NCI-H2107 treated with DMSO at 0.1 percent for 48 hours (cell line): Measurements from ENCODE around the gene ERO1B.

Experiments
- DNase-seq: peaks from one replicate; lab custom pipeline; 2025; ENCODE audit not compliant: unreplicated experiment; lab: John Stamatoyannopoulos, UW

Gene ERO1B

DNA sequence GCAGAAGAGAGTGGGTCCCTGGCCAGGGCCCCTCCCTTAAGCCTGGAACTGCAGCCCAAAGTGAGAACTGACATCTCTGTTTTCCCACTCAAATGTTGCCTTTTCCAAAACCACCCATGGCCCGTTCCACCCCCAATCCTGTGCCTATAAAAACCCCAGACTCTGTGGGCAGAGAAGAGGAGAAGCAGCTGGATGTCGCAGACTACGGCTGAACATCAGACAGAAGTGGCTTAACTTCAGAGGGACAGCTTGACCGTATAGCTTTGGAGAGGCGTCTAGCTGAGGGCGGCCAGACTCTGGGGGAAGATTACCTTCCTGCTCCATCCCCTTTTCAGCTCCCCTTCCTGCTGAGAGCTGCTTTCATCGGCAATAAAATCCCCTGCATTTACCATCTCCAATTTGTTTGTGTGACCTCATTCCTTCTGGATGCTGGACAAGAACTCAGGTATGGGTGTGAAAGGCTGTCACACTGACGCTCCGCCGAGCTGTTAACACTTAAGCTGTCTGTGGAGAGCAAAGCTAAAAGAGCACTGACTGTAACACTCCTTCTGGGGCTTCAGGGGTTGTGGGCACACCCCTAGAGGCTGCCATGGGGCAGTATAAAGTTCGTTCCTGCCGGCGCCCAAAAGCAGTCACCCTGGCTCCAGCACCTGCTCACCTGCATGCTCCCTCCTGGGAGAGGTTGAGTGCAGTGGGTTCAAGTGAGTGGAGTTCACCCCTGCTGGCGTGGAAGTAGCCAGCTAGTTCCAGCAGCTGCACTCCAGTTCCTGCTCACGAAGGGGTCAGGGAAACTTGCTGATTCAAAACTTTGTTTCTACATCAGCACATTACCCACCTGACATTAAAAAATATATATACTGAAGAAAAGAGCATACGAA is 19.6 kb upstream of the ERO1B start:
- peak; percentile 78 for DNase-seq

- no peak for DNase-seq
Observed at GRCh38 chr1:236297161-236297560, 15.4 kb upstream of the ERO1B start.

- no peak for DNase-seq
Observed at GRCh38 chr1:236292425-236292824, 10.7 kb upstream of the ERO1B start.

GRCh38 chr1:236289492-236290131 is 7.9 kb upstream of the ERO1B start:
- no peak for DNase-seq

- no peak for DNase-seq
Observed at GRCh38 chr1:236288620-236288976, 6.8 kb upstream of the ERO1B start.

DNA sequence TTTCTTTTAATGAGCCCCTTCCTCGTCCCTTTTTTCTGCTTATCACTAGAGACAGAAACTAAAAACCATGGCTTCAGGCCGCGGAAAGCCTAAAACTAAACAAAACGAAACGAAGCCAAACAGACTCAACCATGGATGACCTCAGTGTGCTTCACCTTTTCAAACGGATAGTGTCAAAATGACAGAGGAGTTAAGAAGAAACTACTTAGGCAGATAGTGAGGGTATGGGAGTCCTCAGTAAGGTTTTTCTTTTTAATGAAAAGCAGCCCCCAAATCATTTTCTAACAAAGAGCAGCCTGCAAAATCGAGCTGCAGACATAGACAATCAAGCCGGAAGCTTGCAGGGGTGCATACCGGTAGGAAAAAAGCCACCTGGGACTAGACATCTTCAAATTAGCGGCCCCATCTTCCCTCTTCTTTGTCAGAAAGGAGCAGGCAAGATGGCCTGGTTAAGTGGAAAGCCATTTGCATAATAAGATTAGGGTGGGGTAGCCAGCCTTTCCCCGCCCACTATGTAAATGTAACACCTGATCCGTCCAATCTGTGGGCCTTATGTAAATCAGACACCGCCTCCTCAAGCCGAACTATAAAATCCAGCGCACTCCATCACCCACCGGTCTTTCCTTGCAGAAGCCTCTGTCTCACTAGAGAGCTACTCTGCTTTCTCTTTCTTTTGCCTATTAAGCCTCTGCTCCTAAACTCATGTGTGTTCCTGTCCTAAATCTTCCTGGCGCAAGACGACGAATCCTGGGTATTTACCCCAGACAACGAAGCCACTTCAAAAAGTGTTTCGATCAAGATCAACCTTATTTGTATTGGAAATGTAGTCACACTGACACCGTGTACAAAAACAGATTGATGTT is 6.2 kb upstream of the ERO1B start:
- no peak for DNase-seq

DNA sequence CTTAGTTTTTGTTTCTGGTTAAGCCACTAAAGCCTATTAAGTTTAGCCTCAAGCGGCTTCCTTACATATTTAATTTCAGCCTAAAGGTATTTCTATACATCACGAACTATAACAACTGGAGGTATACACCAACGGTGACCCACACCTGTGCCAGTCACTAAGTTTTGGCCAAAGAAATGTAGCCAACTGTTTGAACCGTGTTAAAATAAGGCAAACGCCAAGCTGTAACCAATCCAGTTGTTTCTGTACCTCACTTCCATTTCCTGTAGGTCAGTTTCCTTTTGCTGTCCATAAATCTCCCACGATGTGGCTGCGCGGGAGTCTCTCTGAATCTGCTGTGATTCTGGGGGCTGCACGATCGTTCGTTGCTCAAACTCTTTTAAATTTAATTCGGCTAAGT is 5.6 kb upstream of the ERO1B start:
- no peak for DNase-seq

DNA sequence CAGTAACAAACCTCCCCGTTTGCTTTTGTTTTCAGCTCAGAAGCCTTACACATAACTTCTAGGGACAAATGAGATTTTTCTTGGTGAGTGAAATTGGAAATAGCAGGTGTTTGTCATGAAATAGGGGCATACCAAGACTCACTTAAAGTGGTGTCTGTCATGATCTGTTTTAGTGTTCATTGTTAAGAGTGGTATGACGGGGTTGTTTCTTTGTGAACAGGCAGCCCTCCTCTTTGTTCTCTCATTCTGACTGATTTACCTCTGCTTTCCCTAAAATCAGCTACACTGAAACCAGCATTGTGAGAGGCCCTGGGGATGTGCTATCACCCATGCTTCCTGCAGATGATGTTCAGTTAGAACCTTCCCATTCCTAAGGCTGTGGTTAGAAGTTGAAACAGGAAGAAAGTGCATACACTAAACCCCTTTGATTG is 2.5 kb upstream of the ERO1B start:
- no peak for DNase-seq

- no peak for DNase-seq
Observed at GRCh38 chr1:236282719-236283118, 961 bp upstream of the ERO1B start.

DNA sequence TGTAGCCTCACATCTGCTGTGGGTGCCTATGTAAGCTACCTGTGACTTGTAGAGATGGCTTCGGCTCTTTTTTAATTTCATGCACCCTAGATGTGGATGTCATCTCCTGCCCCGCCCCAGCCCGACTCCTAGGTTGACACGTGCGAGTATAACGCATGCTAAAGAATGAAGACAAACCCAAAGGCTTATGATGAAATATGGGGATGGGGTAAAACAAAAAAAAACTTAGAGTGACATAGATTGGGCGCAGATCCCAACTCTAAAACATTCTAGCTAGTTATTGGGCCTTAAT is 613 bp upstream of the ERO1B start:
- DNase-seq, result no peak

GRCh38 chr1:236281198-236281653 is 532 bp downstream of the ERO1B start:
- peak; percentile 40 for DNase-seq

DNA sequence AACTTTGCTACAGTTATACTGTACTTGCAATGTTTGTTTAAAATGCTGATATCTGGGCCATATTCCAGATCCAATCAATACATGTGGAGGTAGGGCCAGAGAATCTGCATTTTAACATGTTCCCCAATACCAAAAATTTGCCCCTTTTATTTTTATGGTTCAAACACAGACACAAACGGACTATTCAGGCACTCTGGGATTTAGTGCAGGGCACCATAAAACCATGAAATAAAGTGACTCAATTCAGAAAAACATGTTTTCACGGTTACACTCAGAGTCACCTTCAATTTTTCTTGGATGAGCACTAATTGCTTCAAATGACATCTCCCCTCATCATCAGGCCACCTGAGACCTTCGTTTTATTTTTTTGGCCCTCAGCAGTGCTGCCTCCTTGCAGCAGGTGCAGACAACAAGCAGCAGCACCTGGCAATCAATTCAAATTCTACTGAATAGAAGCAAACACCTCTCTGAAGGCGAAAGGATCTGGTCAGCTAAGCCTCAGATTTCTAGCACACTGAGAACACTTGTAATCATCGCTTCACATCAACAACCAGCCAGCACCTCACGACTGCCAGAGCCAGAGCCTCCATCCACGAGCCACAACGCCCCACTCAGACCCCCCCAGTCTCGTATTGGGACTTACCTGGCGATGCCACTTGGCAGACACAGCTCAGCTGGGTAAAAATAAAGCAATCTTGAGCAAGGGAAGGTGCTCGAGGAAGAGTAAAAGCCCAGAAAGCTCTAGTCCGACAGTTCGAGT is 1.1 kb downstream of the ERO1B start:
- DNase-seq, result peak; percentile 97

- no peak for DNase-seq
Observed at GRCh38 chr1:236275586-236275985, 6.2 kb downstream of the ERO1B start.

DNA sequence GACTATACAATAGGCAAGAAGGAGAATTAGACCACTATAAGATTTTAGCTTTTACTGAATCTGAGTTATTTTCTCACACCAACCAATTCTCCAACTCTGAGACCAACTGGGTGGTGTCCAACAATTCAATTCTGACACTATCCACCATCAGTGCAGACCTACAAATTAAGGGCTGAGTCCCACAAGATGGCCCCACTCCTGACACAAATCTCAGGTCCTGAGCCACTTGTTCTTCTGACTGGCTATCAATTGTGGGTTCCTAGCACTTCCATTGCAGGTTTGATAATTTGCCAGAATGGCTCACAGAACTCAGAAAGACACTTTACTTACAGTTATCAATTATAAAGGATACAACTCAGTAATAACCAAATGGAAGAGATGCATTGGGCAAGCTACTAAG is 6.7 kb downstream of the ERO1B start:
- no peak for DNase-seq

DNA sequence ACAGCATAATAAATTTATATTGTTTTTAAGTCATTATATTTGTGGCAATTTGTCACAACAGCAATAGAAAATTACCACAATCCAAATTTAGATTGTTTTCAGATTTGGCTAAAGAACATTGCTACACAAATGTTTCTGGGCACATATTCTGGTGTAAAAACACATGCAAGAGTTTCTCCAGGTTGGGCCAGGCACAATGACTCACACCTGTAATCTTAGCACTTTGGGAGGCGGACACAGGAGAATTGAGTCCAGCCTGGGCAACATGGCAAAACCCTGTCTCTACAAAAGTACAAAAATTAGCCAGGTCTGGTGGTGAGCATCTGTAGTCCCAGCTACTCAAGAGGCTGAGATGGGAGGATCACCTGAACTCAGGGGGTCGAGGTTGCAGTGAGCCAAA is 8.4 kb downstream of the ERO1B start:
- DNase-seq, result no peak

GRCh38 chr1:236269439-236269838 is 12.3 kb downstream of the ERO1B start:
- DNase-seq, result no peak

DNA sequence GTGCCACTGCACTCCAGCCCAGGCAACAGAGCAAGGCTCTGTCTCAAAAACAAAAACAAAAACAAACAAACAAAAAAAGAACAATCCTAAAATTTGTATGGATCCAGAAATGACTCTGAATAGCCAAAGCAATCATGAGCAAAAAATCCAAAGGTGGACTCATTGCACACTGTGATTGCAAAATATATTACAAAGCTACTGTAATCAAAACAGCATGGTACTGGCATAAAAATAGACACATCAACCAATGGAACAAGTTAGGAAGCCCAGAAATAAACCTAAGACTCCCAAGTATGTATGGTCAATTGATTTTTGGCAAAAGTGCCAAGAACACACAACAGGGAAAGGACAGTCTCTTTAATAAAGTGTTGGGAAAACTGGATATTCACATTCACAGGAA is 19.9 kb downstream of the ERO1B start:
- DNase-seq, result no peak

DNA sequence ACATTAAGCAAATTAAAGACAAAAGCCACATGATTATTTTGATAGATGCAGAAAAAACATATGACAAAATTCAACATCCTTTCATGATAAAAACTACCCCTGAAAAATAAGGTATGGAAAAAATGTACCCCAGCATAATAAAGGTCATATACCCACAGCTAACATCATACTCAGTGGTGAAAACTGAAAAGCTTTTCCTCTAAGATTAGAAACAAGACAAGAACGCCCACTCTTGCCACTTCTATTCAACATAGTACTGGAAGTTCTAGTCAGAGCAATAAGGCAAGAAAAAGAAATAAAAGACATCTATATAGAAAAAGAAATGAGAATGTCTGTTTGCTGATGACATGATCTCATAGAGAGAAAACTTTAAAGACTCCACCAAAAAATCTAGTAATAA is 20.7 kb downstream of the ERO1B start:
- DNase-seq, result no peak

DNA sequence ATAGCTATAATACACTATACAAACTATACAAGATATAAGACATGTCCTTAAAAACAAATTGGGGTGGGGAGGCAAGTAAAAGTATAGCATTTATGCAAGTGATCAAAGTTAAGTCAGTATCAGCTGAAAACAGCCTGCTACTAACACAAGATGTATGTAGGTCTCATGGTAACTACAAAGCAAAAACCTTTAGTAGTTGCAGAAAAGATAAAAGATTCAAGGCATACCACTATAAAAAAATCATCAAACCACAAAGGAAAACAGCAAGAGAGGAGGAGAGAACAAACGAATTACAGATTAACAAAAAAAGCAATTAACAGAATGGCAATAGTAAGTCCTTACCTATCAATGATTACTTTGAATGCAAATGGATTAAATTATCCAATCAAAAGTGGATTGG is 22.7 kb downstream of the ERO1B start:
- no peak for DNase-seq

GRCh38 chr1:236258114-236258622 is 23.6 kb downstream of the ERO1B start:
- no peak for DNase-seq

DNA sequence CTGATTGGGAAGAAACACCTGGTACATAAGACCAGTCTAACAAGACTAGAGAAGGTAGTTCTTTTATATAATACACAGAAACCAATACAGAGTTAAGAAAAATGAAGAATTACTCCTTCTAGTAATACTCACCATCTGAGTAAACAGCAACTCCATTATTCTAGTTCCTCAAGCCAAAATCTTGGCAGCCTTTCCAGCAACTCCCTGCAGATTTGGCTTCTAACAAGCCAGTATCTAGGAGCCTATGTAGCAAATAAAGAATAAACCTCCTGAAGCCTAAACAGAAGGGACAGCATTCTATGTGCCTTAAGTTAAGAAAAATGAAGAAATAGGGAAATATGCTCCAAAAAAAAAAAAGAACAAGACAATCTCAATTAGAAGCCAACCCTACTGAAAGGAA is 24.5 kb downstream of the ERO1B start:
- no peak for DNase-seq
